Measurements from ENCODE around the gene SH3D19.

Gene SH3D19

GRCh38 chr4:151182455-151182996 is 142.9 kb downstream of the SH3D19 start:
- Histone ChIP-seq H3K4me2 (ENCODE audit: low read length) (no peak overlapping the region), H4K8ac (ENCODE audit: low read depth, low read length) (no peak overlapping the region), H3K4ac (ENCODE audit: low read depth, low read length) (no peak overlapping the region), H2BK5ac (ENCODE audit: low read depth, low read length, poor library complexity) (no peak overlapping the region), H2AK5ac (ENCODE audit: low read length) (no peak overlapping the region), H4K12ac (ENCODE audit: low read depth, low read length) (no peak overlapping the region), H3K36me3 (ENCODE audit: control insufficient read depth in 1 of 2, insufficient read depth in 2 of 2, low read length in 2 of 2) (no peaks in the 10 kb centered on the region), H3K23ac (ENCODE audit: low read length) (no peak overlapping the region), H3K4me1 (ENCODE audit: control insufficient read depth in 1 of 2, insufficient read depth in 2 of 2, low read length in 2 of 2) (peaks cover 0 to 11% of the 10 kb centered on the region in 2 experiments), H3K14ac (ENCODE audit: low read length) (no peak overlapping the region), H3K27me3 (ENCODE audit: insufficient read depth, low read length) (no peaks in the 10 kb centered on the region), H3K4me3 (ENCODE audit: low read depth, low read length) (no peak overlapping the region), H3K9ac (ENCODE audit: low read length) (no peak overlapping the region), H3K9me3 (ENCODE audit: insufficient read depth, low read depth, low read length) (no peaks in the 10 kb centered on the region), H2BK120ac (ENCODE audit: insufficient read depth, low read length, poor library complexity) (no peak overlapping the region), H2AFZ (ENCODE audit: insufficient read depth, low read length, poor library complexity) (no peak overlapping the region), H4K91ac (ENCODE audit: low read depth, low read length) (no peak overlapping the region), H3K27ac (ENCODE audit: low read depth, low read length) (peak overlapping the region; percentile 28), H3K79me2 (ENCODE audit: control insufficient read depth, insufficient read depth, low read length, poor library complexity) (no peaks in the 10 kb centered on the region), H3K79me1 (ENCODE audit: low read length) (peaks cover 1% of the 10 kb centered on the region), H2BK12ac (ENCODE audit: low read length) (no peak overlapping the region), H3K18ac (ENCODE audit: low read length) (no peak overlapping the region)
- no peak for DNase-seq
- no CpG with 5 or more reads among the region's 5 CpGs for WGBS (ENCODE audit: extremely low coverage, insufficient coverage, insufficient read length)

GRCh38 chr4:151176685-151177084 is 148.7 kb downstream of the SH3D19 start:
- no peak overlapping the region for H4K91ac ChIP-seq (ENCODE audit: low read depth, low read length)
- no peak overlapping the region for H2AK5ac ChIP-seq (ENCODE audit: low read length)
- no peak overlapping the region for H2BK12ac ChIP-seq (ENCODE audit: low read length)
- H3K18ac ChIP-seq (ENCODE audit: low read length): no peak overlapping the region
- no peak overlapping the region for H3K4me3 ChIP-seq (ENCODE audit: low read depth, low read length)
- H3K9ac ChIP-seq (ENCODE audit: low read length): no peak overlapping the region
- no peak overlapping the region for H3K4ac ChIP-seq (ENCODE audit: low read depth, low read length)
- H2BK120ac ChIP-seq (ENCODE audit: insufficient read depth, low read length, poor library complexity): no peak overlapping the region
- peaks cover 0 to 3% of the 10 kb centered on the region in 2 experiments for H3K4me1 ChIP-seq (ENCODE audit: control insufficient read depth in 1 of 2, insufficient read depth in 2 of 2, low read length in 2 of 2)
- H3K9me3 ChIP-seq (ENCODE audit: insufficient read depth, low read depth, low read length): no peaks in the 10 kb centered on the region
- no peaks in the 10 kb centered on the region for H3K79me2 ChIP-seq (ENCODE audit: control insufficient read depth, insufficient read depth, low read length, poor library complexity)
- no peak overlapping the region for H4K8ac ChIP-seq (ENCODE audit: low read depth, low read length)
- H3K4me2 ChIP-seq (ENCODE audit: low read length): no peak overlapping the region
- no peak overlapping the region for H2AFZ ChIP-seq (ENCODE audit: insufficient read depth, low read length, poor library complexity)
- no peak overlapping the region for H3K27ac ChIP-seq (ENCODE audit: low read depth, low read length)
- H3K27me3 ChIP-seq (ENCODE audit: insufficient read depth, low read length): no peaks in the 10 kb centered on the region
- peaks cover 7 to 17% of the 10 kb centered on the region in 2 experiments for H3K36me3 ChIP-seq (ENCODE audit: control insufficient read depth in 1 of 2, insufficient read depth in 2 of 2, low read length in 2 of 2)
- no CpG with 5 or more reads among the region's 2 CpGs for WGBS (ENCODE audit: extremely low coverage, insufficient coverage, insufficient read length)
- H3K14ac ChIP-seq (ENCODE audit: low read length): no peak overlapping the region
- no peak overlapping the region for H4K12ac ChIP-seq (ENCODE audit: low read depth, low read length)
- DNase-seq: no peak
- H3K23ac ChIP-seq (ENCODE audit: low read length): no peak overlapping the region
- H2BK5ac ChIP-seq (ENCODE audit: low read depth, low read length, poor library complexity): no peak overlapping the region
- H3K79me1 ChIP-seq (ENCODE audit: low read length): no peaks in the 10 kb centered on the region

- Histone ChIP-seq H2BK120ac (ENCODE audit: insufficient read depth, low read length, poor library complexity) (no peak overlapping the region), H3K14ac (ENCODE audit: low read length) (no peak overlapping the region), H4K8ac (ENCODE audit: low read depth, low read length) (no peak overlapping the region), H2AK5ac (ENCODE audit: low read length) (no peak overlapping the region), H3K4ac (ENCODE audit: low read depth, low read length) (no peak overlapping the region), H3K23ac (ENCODE audit: low read length) (no peak overlapping the region), H3K9me3 (ENCODE audit: insufficient read depth, low read depth, low read length) (no peaks in the 10 kb centered on the region), H2AFZ (ENCODE audit: insufficient read depth, low read length, poor library complexity) (no peak overlapping the region), H2BK12ac (ENCODE audit: low read length) (no peak overlapping the region), H3K4me2 (ENCODE audit: low read length) (no peak overlapping the region), H3K9ac (ENCODE audit: low read length) (no peak overlapping the region), H3K4me3 (ENCODE audit: low read depth, low read length) (no peak overlapping the region), H4K91ac (ENCODE audit: low read depth, low read length) (no peak overlapping the region), H3K27ac (ENCODE audit: low read depth, low read length) (no peak overlapping the region), H3K18ac (ENCODE audit: low read length) (no peak overlapping the region), H3K4me1 (ENCODE audit: control insufficient read depth in 1 of 2, insufficient read depth in 2 of 2, low read length in 2 of 2) (peaks cover 0 to 3% of the 10 kb centered on the region in 2 experiments), H3K79me1 (ENCODE audit: low read length) (no peaks in the 10 kb centered on the region), H4K12ac (ENCODE audit: low read depth, low read length) (no peak overlapping the region), H2BK5ac (ENCODE audit: low read depth, low read length, poor library complexity) (no peak overlapping the region), H3K79me2 (ENCODE audit: control insufficient read depth, insufficient read depth, low read length, poor library complexity) (no peaks in the 10 kb centered on the region), H3K36me3 (ENCODE audit: control insufficient read depth in 1 of 2, insufficient read depth in 2 of 2, low read length in 2 of 2) (peaks cover 7 to 17% of the 10 kb centered on the region in 2 experiments), H3K27me3 (ENCODE audit: insufficient read depth, low read length) (no peaks in the 10 kb centered on the region)
- DNase-seq: no peak
- WGBS (ENCODE audit: extremely low coverage, insufficient coverage, insufficient read length): no CpG with 5 or more reads among the region's 8 CpGs
These were observed 149.4 kb downstream of the SH3D19 start for GRCh38 chr4:151175754-151176631.

- no peaks in the 10 kb centered on the region for H3K9me3 ChIP-seq (ENCODE audit: insufficient read depth, low read depth, low read length)
- H2BK12ac ChIP-seq (ENCODE audit: low read length): no peak overlapping the region
- H3K4me2 ChIP-seq (ENCODE audit: low read length): no peak overlapping the region
- H3K4me3 ChIP-seq (ENCODE audit: low read depth, low read length): no peak overlapping the region
- no peak overlapping the region for H4K8ac ChIP-seq (ENCODE audit: low read depth, low read length)
- no peak overlapping the region for H3K4ac ChIP-seq (ENCODE audit: low read depth, low read length)
- peaks cover 7 to 17% of the 10 kb centered on the region in 2 experiments for H3K36me3 ChIP-seq (ENCODE audit: control insufficient read depth in 1 of 2, insufficient read depth in 2 of 2, low read length in 2 of 2)
- no peak for DNase-seq
- H2BK120ac ChIP-seq (ENCODE audit: insufficient read depth, low read length, poor library complexity): no peak overlapping the region
- H3K9ac ChIP-seq (ENCODE audit: low read length): no peak overlapping the region
- H3K18ac ChIP-seq (ENCODE audit: low read length): no peak overlapping the region
- H3K79me2 ChIP-seq (ENCODE audit: control insufficient read depth, insufficient read depth, low read length, poor library complexity): no peaks in the 10 kb centered on the region
- no peak overlapping the region for H4K91ac ChIP-seq (ENCODE audit: low read depth, low read length)
- H3K23ac ChIP-seq (ENCODE audit: low read length): no peak overlapping the region
- no peak overlapping the region for H3K27ac ChIP-seq (ENCODE audit: low read depth, low read length)
- H3K4me1 ChIP-seq (ENCODE audit: control insufficient read depth in 1 of 2, insufficient read depth in 2 of 2, low read length in 2 of 2): peaks cover 0 to 3% of the 10 kb centered on the region in 2 experiments
- no peak overlapping the region for H2AK5ac ChIP-seq (ENCODE audit: low read length)
- no peaks in the 10 kb centered on the region for H3K79me1 ChIP-seq (ENCODE audit: low read length)
- no peak overlapping the region for H2BK5ac ChIP-seq (ENCODE audit: low read depth, low read length, poor library complexity)
- no peak overlapping the region for H4K12ac ChIP-seq (ENCODE audit: low read depth, low read length)
- H2AFZ ChIP-seq (ENCODE audit: insufficient read depth, low read length, poor library complexity): no peak overlapping the region
- H3K27me3 ChIP-seq (ENCODE audit: insufficient read depth, low read length): no peaks in the 10 kb centered on the region
- no CpG with 5 or more reads among the region's 7 CpGs for WGBS (ENCODE audit: extremely low coverage, insufficient coverage, insufficient read length)
- no peak overlapping the region for H3K14ac ChIP-seq (ENCODE audit: low read length)
These were observed 150.2 kb downstream of the SH3D19 start for GRCh38 chr4:151175233-151175632.

Data from trophoblast cell (in vitro differentiated cells and primary cell).